Measurements from ENCODE around the gene SPPL2A.
"Not testable (repeated sequence)": the region's sequence is repeated elsewhere in the genome, so short reads cannot be mapped to it uniquely, and the experiment has no call there.

SPPL2A gene

DNA sequence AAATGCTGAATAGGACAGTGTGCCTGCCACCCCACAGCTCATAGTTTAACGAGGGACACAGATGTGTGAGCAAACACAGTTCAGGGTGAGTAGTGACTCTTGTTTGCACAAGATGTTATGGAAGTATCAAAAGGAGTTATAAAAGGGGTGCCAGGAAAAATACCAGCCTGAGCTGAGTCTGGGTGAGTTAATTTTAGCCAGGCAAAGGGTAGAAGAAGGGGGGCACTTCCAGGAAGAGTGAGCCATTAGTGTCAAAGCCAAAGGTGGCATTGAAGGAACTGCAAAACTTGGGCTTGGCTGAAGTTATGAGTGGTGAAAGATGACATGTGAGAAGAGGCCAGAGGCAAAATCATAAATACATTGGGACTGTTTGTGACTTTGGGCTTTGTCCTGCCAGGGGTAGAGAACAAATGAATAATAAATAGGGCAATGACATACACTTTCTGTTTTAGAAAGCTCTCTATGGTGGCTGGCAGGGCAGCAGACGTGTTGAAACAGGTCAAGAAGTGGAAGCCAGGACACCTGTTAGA is 1.9 kb upstream of the SPPL2A start:
- DNase-seq, result no peak

DNA sequence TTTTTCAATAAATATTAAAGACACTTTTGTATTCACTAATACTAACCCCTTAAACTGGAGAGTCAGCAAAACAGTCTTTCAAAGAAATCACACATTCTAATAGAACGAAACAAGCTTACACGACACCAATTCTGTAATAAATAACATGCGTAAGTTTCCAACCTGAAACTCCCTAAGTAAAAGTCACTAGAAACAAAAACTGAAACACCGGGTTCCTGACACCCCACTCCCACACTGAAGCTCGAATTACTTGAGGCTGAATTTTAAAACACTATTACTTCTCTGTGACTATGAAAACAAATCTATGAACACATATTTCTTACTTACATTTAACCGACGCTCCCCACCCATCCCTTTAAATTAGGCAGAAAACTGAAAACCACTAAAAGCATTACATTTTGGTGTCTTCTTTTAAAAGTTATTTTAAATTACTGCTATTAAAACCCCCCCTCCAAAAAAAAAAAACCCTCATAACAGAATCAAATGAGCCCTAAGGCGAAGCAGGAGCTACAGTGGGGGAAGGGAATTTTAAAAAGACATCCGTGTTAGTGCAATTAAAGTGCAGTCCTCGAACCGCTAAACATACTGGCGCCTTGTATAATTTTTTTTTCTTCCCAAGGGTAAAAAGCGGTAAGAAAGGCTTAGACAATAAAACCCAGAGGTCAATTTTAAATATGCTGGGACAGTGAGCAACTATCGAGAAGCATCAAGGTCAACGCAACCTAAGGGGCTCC is 878 bp downstream of the SPPL2A start:
- peak; percentile 39 for DNase-seq

DNA sequence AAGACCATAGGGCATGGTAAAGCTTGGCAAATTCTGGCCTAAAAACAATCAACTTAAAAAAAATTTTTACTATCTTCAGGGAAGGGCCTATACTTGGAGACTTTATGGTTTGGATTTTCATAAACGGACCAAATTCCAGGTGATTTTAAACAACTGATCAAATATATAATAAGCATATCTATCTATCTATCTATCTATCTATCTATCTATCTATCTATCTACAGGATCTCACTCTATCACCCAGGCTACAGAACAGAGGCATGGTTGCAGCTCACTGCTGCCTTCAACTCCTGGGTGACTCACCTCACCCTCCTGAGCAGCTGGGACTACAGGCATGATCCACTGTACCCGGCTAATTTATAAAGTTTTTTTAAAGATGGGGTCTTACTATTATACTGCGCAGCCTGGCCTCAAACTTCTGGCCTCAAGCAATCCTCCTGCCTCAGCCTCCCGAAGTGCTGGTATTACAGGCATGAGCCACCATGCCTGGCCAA is 6.7 kb downstream of the SPPL2A start:
- no peak for DNase-seq

DNA sequence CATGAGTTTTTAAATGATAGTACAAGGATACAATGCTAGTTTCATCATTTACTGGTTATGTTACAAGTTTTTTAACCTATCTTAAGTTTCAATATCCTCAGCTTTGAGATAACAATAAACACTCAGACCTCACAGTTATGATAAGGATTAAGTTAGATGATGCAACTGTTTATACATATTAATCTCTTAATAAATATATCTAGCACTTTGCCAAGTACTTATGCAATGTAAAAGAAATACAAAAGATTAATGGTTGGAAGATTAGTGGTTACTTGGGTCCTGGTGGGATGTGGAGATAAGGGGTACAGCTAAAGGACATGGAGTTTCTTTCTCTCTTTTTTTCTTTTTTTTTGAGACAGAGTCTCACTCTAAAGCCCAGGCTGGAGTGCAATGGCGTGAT is 12.0 kb downstream of the SPPL2A start:
- DNase-seq, result no peak

DNA sequence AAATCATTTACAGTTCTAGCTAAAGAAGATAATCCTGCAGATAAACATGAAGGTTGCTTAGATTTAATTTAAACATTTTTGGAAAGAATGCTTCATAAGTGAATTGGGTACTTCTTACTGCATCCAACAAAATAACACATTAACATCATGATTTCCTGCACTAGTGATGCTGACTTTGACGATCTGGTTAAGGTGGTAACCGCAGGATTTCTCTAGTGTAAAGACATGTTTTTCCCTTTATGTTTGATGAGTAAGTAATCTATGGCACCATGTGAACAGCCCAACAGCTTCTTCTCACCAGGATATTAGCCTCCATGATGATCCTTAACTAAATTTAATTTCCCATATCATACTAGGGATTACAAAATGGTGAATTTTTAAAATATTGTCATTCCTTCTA is 14.1 kb downstream of the SPPL2A start:
- DNase-seq, result no peak

DNA sequence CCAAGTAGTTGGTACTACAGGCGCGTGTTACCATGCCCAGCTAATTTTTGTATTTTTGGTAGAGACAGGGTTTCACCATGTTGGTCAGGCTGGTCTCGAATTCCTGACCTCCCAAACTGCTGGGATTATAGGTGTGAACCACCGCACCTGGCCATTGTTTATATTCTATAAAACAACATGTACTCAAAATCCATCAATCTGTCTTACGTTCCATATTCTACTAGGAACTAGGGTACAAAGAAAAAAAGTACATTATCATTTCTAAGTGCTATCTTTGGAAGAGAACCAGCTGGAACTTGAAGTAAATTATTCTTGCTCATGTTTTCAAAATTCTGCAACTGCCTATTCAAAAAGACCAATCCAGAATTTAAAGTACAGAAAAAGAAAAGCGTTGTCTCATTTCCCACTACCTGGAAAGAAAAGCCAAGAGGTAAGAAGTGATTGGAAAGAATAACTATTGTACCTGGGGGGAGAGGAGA is 15.2 kb downstream of the SPPL2A start:
- DNase-seq, result no peak

DNA sequence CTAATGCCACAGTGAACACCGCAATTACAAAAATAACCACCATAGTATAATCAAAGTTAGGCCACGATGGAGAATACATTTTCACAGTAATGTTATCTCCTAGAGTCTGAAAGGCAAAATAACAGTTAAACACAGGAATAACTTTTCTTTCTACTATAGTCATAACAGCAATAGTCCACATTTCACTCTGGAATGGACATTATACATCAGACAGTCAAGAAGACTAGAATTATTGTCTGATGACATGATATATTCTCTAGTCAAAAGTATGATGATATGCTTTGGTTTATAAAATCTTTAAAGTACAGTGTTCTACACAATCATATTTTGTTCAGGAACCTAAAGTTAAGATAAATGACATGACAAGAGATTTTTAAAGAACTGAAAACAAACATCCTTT is 18.0 kb downstream of the SPPL2A start:
- no peak for DNase-seq

DNA sequence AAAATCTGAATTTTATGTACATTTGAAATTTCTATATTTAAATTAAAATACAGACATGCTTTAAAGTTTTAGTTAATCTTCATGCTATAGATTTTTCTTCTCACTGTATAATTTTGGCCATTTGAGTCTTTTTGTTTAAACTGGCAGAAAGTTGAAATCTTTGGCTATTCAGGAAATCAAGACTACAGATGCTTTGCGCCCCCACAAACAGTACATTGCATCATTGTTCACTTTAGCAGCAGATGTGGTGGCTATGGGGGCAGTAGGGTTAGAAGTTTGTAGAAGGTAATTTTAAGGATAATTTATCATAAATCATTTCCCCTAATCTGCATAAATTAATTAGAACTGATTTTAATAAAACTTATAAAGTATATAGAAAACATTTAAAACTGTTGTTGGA is 20.9 kb downstream of the SPPL2A start:
- no peak for DNase-seq

DNA sequence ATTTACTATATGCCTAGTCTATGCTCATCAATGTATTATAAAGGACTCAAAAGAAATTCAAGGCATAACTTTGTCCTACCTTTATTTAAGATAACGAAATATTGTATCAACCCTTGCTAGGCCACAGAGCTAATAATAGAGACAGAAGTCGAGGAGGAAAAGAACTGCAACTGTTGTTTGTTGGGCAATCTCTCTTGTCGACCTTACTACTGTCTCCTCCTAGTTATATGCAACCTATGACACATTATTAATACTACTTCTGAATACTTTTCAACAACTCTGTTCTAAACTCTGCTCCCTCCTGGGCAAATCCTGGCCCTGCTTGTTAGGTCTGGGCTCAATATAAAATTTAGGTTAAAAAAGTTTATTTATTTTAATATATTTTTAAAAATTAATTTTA is 24.6 kb downstream of the SPPL2A start:
- DNase-seq, result no peak

DNA sequence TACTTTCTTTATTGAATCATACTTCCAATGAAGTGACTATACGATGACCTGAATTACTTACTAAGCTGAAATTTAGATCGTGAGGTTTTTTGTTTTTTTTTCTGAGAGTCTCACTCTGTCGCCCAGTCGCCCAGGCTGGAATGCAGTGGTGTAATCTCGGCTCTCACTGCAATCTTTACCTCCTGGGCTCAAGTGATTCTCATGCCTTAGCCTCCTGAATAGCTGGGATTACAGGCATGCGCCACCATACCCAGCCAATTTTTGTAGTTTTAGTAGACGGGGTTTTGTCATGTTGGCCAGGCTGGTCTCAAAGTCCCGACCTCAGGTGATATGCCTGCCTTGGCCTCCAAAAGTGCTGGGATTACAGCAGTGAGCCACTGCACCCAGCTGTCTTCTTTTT is 28.7 kb downstream of the SPPL2A start:
- no peak for DNase-seq

DNA sequence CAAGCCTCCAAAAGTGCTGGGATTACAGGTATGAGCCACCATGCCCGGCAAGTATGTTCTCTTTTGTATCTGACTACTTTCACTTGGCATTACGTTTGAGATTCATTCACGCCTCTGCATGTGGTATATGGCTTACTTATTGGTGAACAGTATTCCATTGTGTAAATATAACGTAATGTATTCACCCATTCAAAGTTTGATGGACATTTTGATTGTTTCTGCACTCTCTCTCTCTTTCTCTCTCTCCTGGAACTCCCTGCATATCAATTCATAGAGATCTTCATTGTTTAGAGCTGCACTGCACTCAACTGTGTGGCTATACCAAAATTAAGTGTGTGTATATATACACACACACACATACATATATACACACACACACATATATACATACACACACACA is 30.4 kb downstream of the SPPL2A start:
- no peak for DNase-seq

DNA sequence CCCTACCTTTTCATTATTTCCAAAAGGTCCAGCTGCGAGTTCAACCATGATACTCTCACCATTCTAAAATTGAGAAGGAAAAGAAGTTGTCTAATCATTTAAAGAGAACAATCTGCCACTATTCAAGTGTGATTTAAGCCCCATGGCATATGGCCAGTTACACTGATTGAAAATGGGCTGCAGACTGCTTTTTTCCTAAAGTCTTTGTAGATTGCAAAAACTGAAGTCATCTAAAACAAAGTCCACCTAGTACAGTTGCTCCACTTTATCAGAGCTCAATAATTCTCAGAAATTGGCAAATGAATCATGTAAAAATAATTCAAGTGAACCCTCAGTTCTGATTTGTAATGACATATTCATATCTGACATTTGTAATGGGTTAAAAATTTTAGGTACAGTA is 39.2 kb downstream of the SPPL2A start:
- no peak for DNase-seq

DNA sequence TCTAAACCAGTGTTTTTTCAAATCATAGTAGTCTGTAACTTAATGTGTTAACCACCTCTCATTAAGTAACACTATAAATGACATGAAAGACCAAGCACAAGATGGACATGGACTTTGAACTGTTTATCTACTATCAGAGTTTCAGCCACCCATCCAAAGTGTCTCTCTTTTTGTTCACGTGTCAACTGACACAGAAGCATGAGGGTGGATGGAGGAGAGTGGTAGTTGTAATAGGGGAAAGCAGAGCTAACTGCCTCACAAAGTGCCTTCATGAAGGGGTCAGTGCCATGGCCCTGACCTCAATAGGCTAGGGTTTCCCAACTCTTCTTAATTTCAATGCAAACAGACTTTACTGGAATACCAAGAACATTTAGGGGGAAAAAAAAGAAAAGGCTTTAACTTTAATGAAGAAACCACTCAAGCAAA is 46.8 kb downstream of the SPPL2A start:
- DNase-seq, result no peak

DNA sequence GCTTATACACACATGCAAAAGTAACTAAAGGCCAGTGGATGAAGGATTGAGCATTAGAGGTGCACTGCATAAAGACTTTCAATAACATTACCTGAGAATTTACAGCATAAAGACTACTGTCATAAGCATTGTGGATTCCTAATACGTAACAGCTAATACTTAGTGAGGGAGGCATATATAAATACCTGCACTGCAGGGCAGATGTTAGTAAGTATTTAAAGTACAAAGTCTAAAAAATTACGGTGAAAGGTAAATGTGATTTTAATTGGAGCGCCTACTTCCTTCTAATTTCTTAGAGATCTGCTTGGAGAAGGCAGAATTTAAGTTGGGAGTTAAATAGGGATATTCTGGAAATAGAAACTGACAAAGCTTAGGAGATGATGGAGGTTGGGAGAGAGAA is 53.5 kb downstream of the SPPL2A start:
- DNase-seq, result no peak

DNA sequence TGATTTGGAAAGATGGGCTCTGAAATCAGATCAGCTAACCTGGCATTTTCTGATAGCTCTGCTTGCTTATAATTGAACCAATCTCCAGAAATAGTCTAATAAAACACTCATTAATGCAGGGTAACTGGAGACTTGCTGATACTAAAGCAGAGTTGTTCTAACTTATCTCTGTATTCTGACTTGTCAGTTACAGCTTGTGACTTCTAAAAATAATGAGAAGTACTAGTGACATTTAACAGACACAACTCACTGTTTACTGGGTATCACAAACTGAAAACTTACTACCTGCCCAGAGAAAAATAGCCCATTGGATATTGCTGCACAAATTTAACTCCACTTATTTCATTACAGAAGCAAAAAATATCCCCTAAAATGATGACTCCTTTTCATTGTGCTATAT is 54.9 kb downstream of the SPPL2A start:
- DNase-seq, result no peak

DNA sequence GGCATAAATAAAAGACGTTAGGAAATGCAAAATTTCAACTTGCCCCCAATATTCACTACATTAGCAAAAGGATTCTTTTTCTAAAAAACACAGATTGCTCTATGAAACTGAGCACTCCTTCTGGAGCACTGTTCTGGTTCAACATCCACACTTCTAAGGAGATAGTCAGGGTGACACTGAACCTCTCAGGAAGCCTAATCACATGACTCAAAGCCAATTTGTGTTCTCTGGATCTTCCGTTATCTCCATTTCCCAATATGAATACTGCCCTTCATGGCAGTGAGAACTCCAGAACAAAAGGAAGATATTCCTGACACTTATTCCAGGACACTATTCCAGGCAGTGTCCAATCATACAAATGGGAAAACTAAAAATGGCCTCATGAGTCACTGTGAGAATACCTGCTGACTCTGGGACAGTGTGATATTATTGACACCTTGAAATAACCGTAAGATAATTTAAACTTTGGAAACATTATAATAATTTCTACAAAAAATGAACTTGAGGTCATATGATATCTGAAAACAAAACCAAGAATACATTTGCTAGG is 57.6 kb downstream of the SPPL2A start:
- DNase-seq, result no peak

DNA sequence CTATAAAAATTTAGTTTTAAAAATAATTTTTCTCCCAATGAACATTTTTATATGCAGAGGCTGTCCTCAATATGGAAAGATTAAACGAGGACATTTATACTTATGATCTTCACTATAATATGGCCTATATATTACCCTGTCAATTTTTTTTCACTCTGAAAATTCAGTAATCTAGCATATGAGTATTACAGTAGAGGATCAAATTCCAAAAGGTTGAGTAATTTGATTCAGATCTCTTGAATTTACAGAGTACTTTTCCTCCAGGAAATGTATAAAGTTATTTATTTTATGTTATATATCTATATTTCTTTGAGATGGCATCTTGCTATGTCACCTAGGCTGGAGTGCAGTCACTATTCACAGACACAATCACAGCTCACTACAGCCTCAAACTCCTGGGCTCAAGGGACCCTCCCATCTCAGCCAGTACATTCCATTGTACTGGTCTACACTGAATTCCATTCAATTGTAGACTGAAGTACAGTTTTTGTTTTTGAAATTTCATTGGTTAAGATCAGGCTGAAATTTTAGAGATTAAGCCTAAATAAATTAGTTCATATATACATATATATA is 62.7 kb downstream of the SPPL2A start:
- DNase-seq, result no peak

DNA sequence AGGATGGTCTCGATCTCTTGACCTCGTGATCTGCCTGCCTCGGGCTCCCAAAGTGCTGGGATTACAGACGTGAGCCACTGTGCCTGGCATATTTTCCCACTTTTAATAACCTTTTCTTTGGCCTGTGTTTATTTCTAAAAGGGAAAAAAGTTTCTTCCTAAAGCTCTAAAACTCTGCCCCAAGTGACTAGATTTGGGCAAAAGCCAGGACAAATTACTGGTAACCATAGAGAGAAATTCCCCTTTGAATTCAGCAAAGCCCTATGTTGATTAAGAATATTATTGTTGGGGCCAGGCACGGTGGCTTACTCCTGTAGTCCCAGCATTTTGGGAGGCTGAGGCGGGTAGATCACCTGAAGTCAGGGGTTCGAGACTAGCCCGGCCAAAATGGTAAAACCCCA is 67.4 kb downstream of the SPPL2A start:
- peak; percentile 8 for DNase-seq

DNA sequence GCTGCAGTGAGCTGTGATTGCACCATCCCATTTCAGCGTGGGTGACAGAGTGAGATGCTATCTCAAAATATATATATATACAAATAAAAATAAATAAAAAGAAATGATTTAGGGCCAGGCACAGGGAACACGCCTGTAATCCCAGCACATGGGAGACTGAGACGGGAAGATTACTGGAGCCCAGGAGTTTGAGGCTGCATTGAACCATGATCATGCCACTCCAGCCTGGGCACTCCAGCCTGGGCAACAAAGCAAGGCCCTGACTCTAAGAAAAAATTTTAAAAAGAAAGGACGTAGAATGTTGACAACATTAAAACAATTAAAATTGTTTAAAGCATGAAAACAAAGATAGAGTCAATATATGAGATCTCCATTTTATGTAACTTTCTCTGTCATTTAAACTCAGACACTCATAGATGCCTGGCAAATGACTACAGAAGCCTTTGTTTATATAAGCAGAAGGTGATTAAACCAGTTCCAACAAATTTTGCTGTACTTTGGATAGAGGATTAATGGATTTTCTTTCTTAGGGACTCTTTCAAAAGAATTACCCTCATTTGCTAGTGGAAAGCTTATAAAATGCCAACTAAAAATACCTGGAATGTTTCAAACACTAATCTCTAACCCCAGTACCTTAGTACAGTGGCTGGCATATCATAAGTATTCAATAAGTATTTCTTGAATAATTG is 68.3 kb downstream of the SPPL2A start:
- no peak for DNase-seq

DNA sequence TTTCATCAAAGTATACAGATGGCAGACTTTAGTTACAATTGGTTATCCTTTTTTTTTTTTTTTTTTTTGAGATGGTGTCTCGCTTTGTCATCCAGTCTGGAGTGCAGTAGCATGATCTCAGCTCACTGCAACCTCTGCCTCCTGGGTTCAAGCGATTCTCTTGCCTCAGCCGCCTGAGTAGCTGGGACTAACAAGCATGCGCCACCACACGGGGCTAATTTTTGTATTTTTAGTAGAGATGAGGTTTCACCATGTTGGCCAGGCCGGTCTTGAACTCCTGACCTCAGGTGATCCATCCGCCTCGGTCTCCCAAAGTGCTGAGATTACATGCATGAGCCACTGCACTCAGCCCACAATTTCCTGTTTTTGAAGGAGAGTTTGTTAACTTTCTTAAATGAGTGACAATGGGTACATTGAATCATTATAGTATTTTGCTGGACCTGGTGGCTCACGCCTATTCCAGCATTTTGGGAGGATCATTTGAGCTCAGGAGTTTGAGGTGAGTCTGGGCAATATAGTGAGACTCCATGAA is 70.8 kb downstream of the SPPL2A start:
- not testable (repeated sequence) for DNase-seq

DNA sequence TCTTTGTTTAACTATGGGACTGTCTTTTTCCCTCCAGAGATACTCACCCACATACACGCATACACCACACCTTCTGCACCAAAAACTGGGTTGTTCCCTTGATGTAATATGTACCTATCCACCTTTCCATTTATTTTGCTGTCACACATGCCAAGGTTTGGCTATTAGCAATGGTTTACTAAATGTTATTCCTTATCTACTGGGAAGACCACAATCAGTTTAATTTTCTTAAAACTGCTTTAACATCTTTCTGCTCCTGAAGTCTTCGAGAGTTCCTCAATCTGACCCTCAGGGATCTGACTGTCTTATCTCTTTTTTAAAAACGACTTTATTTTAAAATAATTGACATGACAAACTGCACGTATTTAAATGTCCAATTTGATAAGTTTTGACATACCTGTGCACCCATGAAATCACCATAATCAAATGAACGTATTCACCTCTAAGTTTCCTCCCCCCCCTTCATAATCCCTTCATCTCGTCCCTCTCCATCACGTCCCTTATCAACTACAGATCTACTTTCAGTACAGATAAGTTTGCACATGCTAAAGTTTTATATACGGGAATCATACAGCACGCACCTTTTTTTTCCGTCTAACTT is 78.1 kb downstream of the SPPL2A start:
- DNase-seq, result no peak

DNA sequence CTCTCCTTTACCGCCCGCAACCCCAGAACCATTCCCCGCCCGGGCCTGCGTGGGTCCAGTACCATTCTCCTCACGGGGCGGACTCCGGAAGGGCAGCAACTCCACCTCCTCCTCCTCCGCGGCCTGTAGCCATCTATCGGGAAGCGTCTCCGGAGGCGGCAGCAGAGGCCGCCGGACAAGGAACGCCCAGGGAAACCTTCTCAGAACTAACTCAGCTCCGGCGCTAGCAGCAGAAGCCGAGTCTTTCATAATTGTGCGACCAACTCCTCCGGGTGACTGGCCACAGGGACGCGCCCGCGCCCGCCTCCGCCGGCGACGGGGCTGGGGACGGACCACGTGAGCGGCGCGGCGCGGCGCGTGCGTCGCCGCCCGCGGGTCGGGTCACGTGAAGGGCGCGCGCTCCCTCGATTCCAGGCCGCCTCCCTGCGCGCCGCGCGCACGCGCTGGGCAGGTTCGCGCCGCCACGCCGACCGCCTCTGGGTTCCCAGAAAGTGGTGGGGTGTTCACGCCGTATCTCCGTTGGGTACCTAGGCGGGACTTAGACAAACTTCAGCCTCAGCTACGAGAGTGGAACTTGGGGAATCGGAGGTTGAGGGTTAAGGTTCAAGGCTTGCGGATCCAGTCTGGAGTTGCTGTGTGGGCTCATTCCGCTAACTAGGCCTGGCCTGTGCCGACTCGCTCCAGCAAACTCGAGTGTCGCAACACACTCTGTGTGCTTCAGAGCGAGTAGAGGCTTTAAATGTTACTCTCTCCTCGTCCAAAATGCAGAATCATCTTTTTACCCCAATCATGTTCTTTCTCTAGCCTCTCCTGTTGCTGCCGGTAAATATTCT is 78.8 kb downstream of the SPPL2A start, which contains the start of gene TRPM7:
TRPM7 (minus strand) TSS at position 329 of the 833 bp plus-strand sequence; CDS start at position 65, 264 bp downstream.
- peak; percentile 96 for DNase-seq
